K562 (cell line): ENCODE results near the gene ABCA7. TPM values are rescaled to one million over a fixed set of nuclear protein-coding genes. Genes with fewer than 3 reads are reported as not detected.

Source experiments
- ATAC-seq: fragments of 200-7000 bp; cut with Tn5 transposase; 3 replicates; pipeline ENCODE4 v1.9.1; 2020; ENCODE audit warnings: moderate library complexity
- BruUV-seq: library from RNA; stranded (reverse); fragments of 400-500 nt; replicated peaks from 2 replicates; lab custom pipeline; 2021; lab: Mats Ljungman, UMichigan
- CTCF ChIA-PET: fragments of 300-600 bp; formaldehyde crosslinking; extraction: SDS; loops from one replicate; lab custom pipeline; 2021; ENCODE audit warnings: low intra/inter-chr PET ratio; lab: Yijun Ruan, JAX
- POLR2A ChIA-PET: fragments of 300-600, 350-650 bp; sonication (Branson Sonifier 250); formaldehyde crosslinking; extraction: SDS; loops from one replicate; lab custom pipeline; 2021; ENCODE audit warnings: antibody characterized with exemption, inconsistent platforms; lab: Yijun Ruan, JAX
- DNase-seq, 4 experiments: peaks; one replicate each; pipeline versions ENCODE4 v3.0.0 to v3.0.0-alpha.2; 2011 to 2018; ENCODE audit warnings: low spot score in 3 of 4, mixed read lengths in 3 of 4; ENCODE audit errors: extremely low read depth in 1 of 4
- FAIRE-seq: peaks from 2 replicates; lab custom pipeline; 2011; peaks lifted over from hg19 to GRCh38; lab: Jason Lieb, UNC
- H2AFZ ChIP-seq: 2 replicates; pipeline ENCODE4 v1.6.0; 2011; ENCODE audit warnings: low read depth, low read length, control low read depth, inconsistent platforms
- H3K27ac ChIP-seq: fragments of 200-600 bp; 3 replicates; pipeline ENCODE4 v1.8.0; 2011; ENCODE audit warnings: low read depth, mild to moderate bottlenecking, control low read depth, inconsistent platforms, low read length, moderate library complexity, mixed read lengths; ENCODE audit errors: extremely low read depth
- H3K27me3 ChIP-seq, 2 experiments: fragments of 300-600 bp in 1 of 2; 2 replicates in 1 of 2; 3 replicates in 1 of 2; pipeline versions ENCODE4 v1.6.0 to v1.8.0; 2011; ENCODE audit warnings: inconsistent platforms in 2 of 2, low read length in 2 of 2, mild to moderate bottlenecking in 1 of 2, mixed read lengths in 1 of 2, moderate library complexity in 1 of 2; ENCODE audit not compliant: control insufficient read depth in 2 of 2, insufficient read depth in 2 of 2
- H3K36me3 ChIP-seq: fragments of 300-600 bp; 3 replicates; pipeline ENCODE4 v1.8.0; 2011; ENCODE audit warnings: mild to moderate bottlenecking, low read length, inconsistent platforms; ENCODE audit not compliant: control insufficient read depth, insufficient read depth
- H3K4me1 ChIP-seq, 2 experiments: fragments of 200-600 bp in 1 of 2; replicated peaks in 1 of 2; 2 replicates in 1 of 2; 3 replicates in 1 of 2; pipeline versions ENCODE4 v1.5.1 to v1.8.0; 2011; ENCODE audit warnings: inconsistent platforms in 2 of 2, low read length in 2 of 2, mild to moderate bottlenecking in 1 of 2, mixed read lengths in 1 of 2, moderate library complexity in 1 of 2; ENCODE audit not compliant: control insufficient read depth in 2 of 2, insufficient read depth in 2 of 2
- H3K4me2 ChIP-seq: 2 replicates; pipeline ENCODE4 v1.6.1; 2011; ENCODE audit warnings: low read length, control low read depth, inconsistent platforms, mixed read lengths; ENCODE audit not compliant: insufficient read depth
- H3K4me3 ChIP-seq: fragments of 200-600 bp; sonication (generic), shearing (Covaris generic); 2 replicates; pipeline ENCODE4 v1.5.1; 2016; ENCODE audit warnings: control low read depth, inconsistent platforms
- H3K79me2 ChIP-seq: fragments of 200-600 bp; 3 replicates; pipeline ENCODE4 v1.8.0; 2011; ENCODE audit warnings: low read length, inconsistent platforms; ENCODE audit not compliant: control insufficient read depth, insufficient read depth
- H3K9ac ChIP-seq, 2 experiments: 2 replicates each; pipeline versions ENCODE4 v1.6.0 to v1.6.1; 2011; ENCODE audit warnings: low read depth in 2 of 2, low read length in 2 of 2, control low read depth in 1 of 2, inconsistent platforms in 1 of 2, mild to moderate bottlenecking in 1 of 2, mixed read lengths in 1 of 2; ENCODE audit not compliant: insufficient read depth in 1 of 2
- H3K9me1 ChIP-seq: one replicate; pipeline ENCODE4 v1.6.0; 2011; ENCODE audit warnings: inconsistent platforms, mild to moderate bottlenecking, low read length, moderate library complexity; ENCODE audit not compliant: control insufficient read depth, insufficient read depth
- H3K9me3 ChIP-seq: replicated peaks from 2 replicates; pipeline ENCODE4 v1.5.1; 2011; ENCODE audit warnings: low read depth, low read length, inconsistent platforms; ENCODE audit not compliant: control insufficient read depth, insufficient read depth
- H4K20me1 ChIP-seq: replicated peaks from 2 replicates; pipeline ENCODE4 v1.6.1; 2011; ENCODE audit warnings: low read length, inconsistent platforms, mixed read lengths; ENCODE audit not compliant: control insufficient read depth, insufficient read depth
- CBFB ChIP-seq: sonication (generic); formaldehyde crosslinking; IDR thresholded peaks from 2 replicates; pipeline ENCODE4 v1.4.0; 2020; ENCODE audit warnings: mild to moderate bottlenecking, missing genetic modification reagents
- CEBPZ ChIP-seq: fragments of 150-350 bp; IDR thresholded peaks from 2 replicates; pipeline ENCODE4 v1.6.1; 2014; ENCODE audit warnings: low read depth, mild to moderate bottlenecking, low read length, borderline replicate concordance
- ETV1 ChIP-seq: fragments of 450-650 bp; conservative IDR thresholded peaks from 2 replicates; pipeline ENCODE4 v1.6.1; 2016; ENCODE audit warnings: missing genetic modification characterization, control low read depth, low read depth, missing compliant biosample characterization
- HMBOX1 ChIP-seq: sonication (generic); IDR thresholded peaks from 2 replicates; pipeline ENCODE4 v1.6.1; 2016
- SIN3A ChIP-seq, 2 experiments: fragments of 150-350 bp in 1 of 2; IDR thresholded peaks; 2 replicates each; pipeline ENCODE4 v1.6.1; 2011 to 2016; ENCODE audit warnings: borderline replicate concordance in 2 of 2, low read depth in 2 of 2, low read length in 2 of 2, mild to moderate bottlenecking in 2 of 2, moderate library complexity in 2 of 2; ENCODE audit not compliant: control insufficient read depth in 1 of 2
- ZBTB11 ChIP-seq, 3 experiments: fragments of 200-800 bp in 1 of 3; fragments of 250-450 bp in 1 of 3; fragments of 450-650 bp in 1 of 3; sonication (Bioruptor Pico) in 1 of 3; sonication (Bioruptor generic) in 1 of 3; formaldehyde crosslinking in 1 of 3; IDR thresholded peaks; 2 replicates each; pipeline versions ENCODE4 v1.6.1 to v1.8.0; 2016 to 2022; ENCODE audit warnings: mild to moderate bottlenecking in 2 of 3, missing genetic modification characterization in 2 of 3, missing compliant biosample characterization in 1 of 3, moderate library complexity in 1 of 3
- ZNF263 ChIP-seq: sonication (generic); formaldehyde crosslinking; IDR thresholded peaks from 2 replicates; pipeline ENCODE4 v1.8.0; 2022; ENCODE audit warnings: mild to moderate bottlenecking, missing genetic modification reagents, borderline replicate concordance
- WGBS: fragments of 100-300 bp; shearing (Covaris generic); methylation state at CpG from one replicate; pipeline ENCODE4 v1.1.6; 2016; ENCODE audit warnings: low coverage, mixed read lengths; ENCODE audit not compliant: insufficient coverage; ENCODE audit errors: missing lambda C conversion rate; 5-methylcytosine and 5-hydroxymethylcytosine counted together
- in situ Hi-C: fragments of 300-500 bp; cut with MboI; formaldehyde crosslinking; loops from 4 replicates; pipeline ENCODE4 v1.15.0; 2018; ENCODE audit warnings: inconsistent platforms, mixed read lengths
- intact Hi-C: fragments of 100-400 bp; cut with micrococcal nuclease; formaldehyde crosslinking; loops from 2 replicates; pipeline ENCODE4 v1.14.2; 2022
- polyA plus RNA-seq, 8 experiments: library from polyadenylated mRNA; depleted of rRNA in 4 of 8; stranded (reverse) in 5 of 8; unstranded in 3 of 8; fragments of >200 nt; fragmentation: Nextera tagmentation in 2 of 8; fragmentation: Illumina TruSeq in 1 of 8; extraction: Ambion mirVana in 2 of 8; extraction: Trizol in 1 of 8; gene quantifications; 2 replicates each; pipeline versions ENCODE4 v1.2.1 to v1.2.3, GENCODE V29; 2011 to 2014; ENCODE audit warnings: inconsistent platforms in 1 of 8, missing spikeins in 1 of 8
- total RNA-seq, 7 experiments: library from RNA; depleted of rRNA in 6 of 7; stranded (reverse); fragments of >200 nt in 6 of 7; fragmentation: Illumina TruSeq in 2 of 7; extraction: Trizol in 2 of 7; gene quantifications; 2 replicates each; pipeline versions ENCODE4 v1.2.1 to v1.2.3, GENCODE V29; 2011 to 2021; ENCODE audit warnings: low replicate concordance in 1 of 7

The ABCA7 gene
- total and polyA plus RNA-seq, 9 of the 15 experiments (the other 6 are each of a cell fraction or from before 2014, with no cell fraction given) = 2.3 to 96.1 (median 31.2) TPM

- peak; percentile 56 to 69; a peak in 2 of 4 replicates for TF ChIP-seq SIN3A (IDR thresholded peaks at IDR 0.05; ENCODE audit: borderline replicate concordance in 2 of 2, control insufficient read depth in 1 of 2, low read depth in 2 of 2, low read length in 2 of 2)
These were observed 767 bp downstream of the ABCA7 start (continued) for GRCh38 chr19:1040476-1041271.

GRCh38 chr19:1041272-1041834, 1.4 kb downstream of the ABCA7 start:
- peak overlapping the region; percentile 64 to 91 for H3K9ac ChIP-seq
- H3K4me1 ChIP-seq = peaks cover 39 to 76% of the 10 kb centered on the region in 2 experiments
- no peaks in the 10 kb centered on the region for H3K9me1 ChIP-seq
- H3K9me3 ChIP-seq = no peaks in the 10 kb centered on the region
- H3K36me3 ChIP-seq = peaks cover 45% of the 10 kb centered on the region; the same call in 2 of the 3 replicates
- POLR2A ChIA-PET = interaction anchor here (0.6 to 11.0 kb wide), 10 partner anchors 12 to 710 kb away, joined by 3 to 176 read pairs (median 4); partner anchors contain the start of genes ARHGAP45, CIRBP, CNN2 and RNU6-2
- 3% methylated on average over 23 of the region's 26 CpGs for WGBS
- no peak for ATAC-seq
- peak overlapping the region; percentile 72 for H3K27ac ChIP-seq
- in situ Hi-C loops (no loop called here), intact Hi-C loops (loop anchor here (2.0 to 5.0 kb wide), 3 partner anchors 21 to 61 kb away; partner anchors contain the start of genes GPX4, RNU6-2 and TMEM259)
- H3K79me2 ChIP-seq = peaks cover 40% of the 10 kb centered on the region
- no peak for DNase-seq
- H3K4me2 ChIP-seq = peak overlapping the region; percentile 92
- no peaks in the 10 kb centered on the region for H4K20me1 ChIP-seq
- no TSS peak for BruUV-seq
- no peaks in the 10 kb centered on the region for H3K27me3 ChIP-seq
- CTCF ChIA-PET = no interaction called here
- H3K4me3 ChIP-seq = peak overlapping the region; percentile 55
- H2AFZ ChIP-seq = no peak overlapping the region
- no peak for FAIRE-seq
- TF ChIP-seq ZNF263 (CRISPR knock-in tag) (no peak), ETV1 (tag) (no peak), CBFB (CRISPR knock-in tag) (no peak), CEBPZ (no peak), ZBTB11 (CRISPR knock-in tag; IDR thresholded peaks at IDR 0.05) (no peak), HMBOX1 (no peak)
